Caco-2 (cell line): ENCODE data around the gene YLPM1. TPM values are rescaled to one million over a fixed set of nuclear protein-coding genes. Genes with fewer than 3 reads are reported as not detected.

Experiments
- BruUV-seq: library from RNA; stranded (reverse); fragments of 400-500 nt; replicated peaks from 2 replicates; lab custom pipeline; 2021; lab: Mats Ljungman, UMichigan
- CTCF ChIA-PET: fragments of 300-600 bp; sonication (Branson Sonifier 250); formaldehyde crosslinking; loops from one replicate; lab custom pipeline; 2022; ENCODE audit warnings: antibody characterized with exemption; lab: Charles Lee
- POLR2A ChIA-PET: fragments of 300-600 bp; sonication (Branson Sonifier 250); formaldehyde crosslinking; loops from one replicate; lab custom pipeline; 2022; ENCODE audit warnings: antibody characterized with exemption; lab: Charles Lee
- DNase-seq, 2 experiments: peaks; one replicate each; pipeline versions ENCODE4 v3.0.0 to v3.0.0-alpha.2; 2020 to 2022
- H3K27me3 ChIP-seq: replicated peaks from 2 replicates; pipeline ENCODE4 v1.6.0; 2011; ENCODE audit warnings: low read length; ENCODE audit not compliant: control insufficient read depth, insufficient read depth
- H3K36me3 ChIP-seq: 2 replicates; pipeline ENCODE4 v1.5.1; 2011; ENCODE audit warnings: low read length; ENCODE audit not compliant: control insufficient read depth, insufficient read depth
- H3K4me1 ChIP-seq: fragments of 250-450 bp; sonication (Bioruptor Pico); 2 replicates; pipeline ENCODE4 v1.5.1; 2020; ENCODE audit warnings: mild to moderate bottlenecking
- H3K4me3 ChIP-seq: 2 replicates; pipeline ENCODE4 v1.5.1; 2011; ENCODE audit warnings: low read depth, mild to moderate bottlenecking, control low read depth, low read length
- H3K9me3 ChIP-seq: fragments of 250-450 bp; sonication (Bioruptor Pico); 2 replicates; pipeline ENCODE4 v1.5.1; 2020; ENCODE audit warnings: mild to moderate bottlenecking, moderate library complexity
- H3K27ac Mint-ChIP-seq: one replicate; pipeline ENCODE4 v1.8.0; 2022; ENCODE audit warnings: mixed read lengths; ENCODE audit not compliant: unreplicated experiment
- H3K27me3 Mint-ChIP-seq: one replicate; pipeline ENCODE4 v1.8.0; 2022; ENCODE audit warnings: mixed read lengths; ENCODE audit not compliant: insufficient read depth, unreplicated experiment
- H3K36me3 Mint-ChIP-seq: one replicate; pipeline ENCODE4 v1.8.0; 2022; ENCODE audit warnings: mild to moderate bottlenecking, mixed read lengths; ENCODE audit not compliant: insufficient read depth, unreplicated experiment
- H3K4me1 Mint-ChIP-seq: one replicate; pipeline ENCODE4 v1.8.0; 2022; ENCODE audit warnings: low read depth, mixed read lengths; ENCODE audit not compliant: unreplicated experiment
- H3K4me3 Mint-ChIP-seq: one replicate; pipeline ENCODE4 v1.8.0; 2022; ENCODE audit warnings: mild to moderate bottlenecking, moderate library complexity, mixed read lengths; ENCODE audit not compliant: unreplicated experiment
- H3K9me3 Mint-ChIP-seq: one replicate; pipeline ENCODE4 v1.8.0; 2022; ENCODE audit warnings: mixed read lengths; ENCODE audit not compliant: unreplicated experiment
- CTCF ChIP-seq, 2 experiments: fragments of 200-600 bp in 1 of 2; IDR thresholded peaks; 1 replicate in 1 of 2; 2 replicates in 1 of 2; pipeline versions ENCODE4 v1.5.1 to v1.8.0; 2011 to 2022; ENCODE audit warnings: antibody characterized with exemption in 1 of 2, control low read depth in 1 of 2, inconsistent platforms in 1 of 2, low read depth in 1 of 2, low read length in 1 of 2, mild to moderate bottlenecking in 1 of 2, moderate library complexity in 1 of 2; ENCODE audit not compliant: insufficient read depth in 1 of 2, severe bottlenecking in 1 of 2, unreplicated experiment in 1 of 2
- intact Hi-C: fragments of 100-400 bp; cut with micrococcal nuclease; formaldehyde crosslinking; loops from one replicate; pipeline ENCODE4 v1.10.0; 2022; ENCODE audit not compliant: unreplicated experiment
- total RNA-seq: library from RNA; stranded (reverse); gene quantifications from 2 replicates; pipeline ENCODE4 v1.2.3, GENCODE V29; 2022

YLPM1 gene
- total RNA-seq, 1 experiment from 2014 or later: 65.0 TPM

DNA sequence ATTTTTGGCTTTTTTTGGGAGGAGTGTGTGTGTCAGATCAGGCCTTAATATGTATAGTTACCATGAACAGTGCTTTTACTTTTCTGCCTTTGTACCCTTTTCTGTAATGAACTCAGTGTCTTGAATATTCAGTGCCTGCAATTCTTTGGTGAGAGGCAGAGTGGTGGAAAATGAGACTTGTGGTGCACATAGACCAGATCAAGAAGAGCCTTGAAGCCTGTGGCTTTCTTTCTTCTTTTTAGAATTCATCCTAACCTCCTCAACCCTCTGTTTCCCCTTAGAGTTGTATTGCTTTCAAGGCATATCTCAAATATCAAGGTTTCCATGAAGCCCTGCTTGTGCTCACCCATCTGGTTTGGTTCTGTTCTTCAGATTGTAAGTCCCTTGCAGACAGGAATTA lies 2.6 kb downstream of the YLPM1 start:
- Mint-ChIP-seq H3K9me3 (no peaks in the 10 kb centered on the region), H3K4me3 (peak overlapping the region; percentile 92), H3K27ac (no peak overlapping the region), H3K4me1 (no peaks in the 10 kb centered on the region), H3K36me3 (peaks cover 34% of the 10 kb centered on the region), H3K27me3 (no peaks in the 10 kb centered on the region)
- ChIA-PET CTCF (no interaction called here), POLR2A (no interaction called here)
- Histone ChIP-seq H3K36me3 (no peaks in the 10 kb centered on the region), H3K27me3 (no peaks in the 10 kb centered on the region), H3K9me3 (no peaks in the 10 kb centered on the region), H3K4me1 (peaks cover 13% of the 10 kb centered on the region; the same call in 1 of the 2 replicates), H3K4me3 (no peak overlapping the region)
- DNase-seq: no peak
- BruUV-seq: no TSS peak
- TF ChIP-seq CTCF (IDR thresholded peaks at IDR 0.05; ENCODE audit: insufficient read depth in 1 of 2, low read depth in 1 of 2, low read length in 1 of 2, severe bottlenecking in 1 of 2, unreplicated experiment in 1 of 2): no peak
- intact Hi-C loops: no loop called here

DNA sequence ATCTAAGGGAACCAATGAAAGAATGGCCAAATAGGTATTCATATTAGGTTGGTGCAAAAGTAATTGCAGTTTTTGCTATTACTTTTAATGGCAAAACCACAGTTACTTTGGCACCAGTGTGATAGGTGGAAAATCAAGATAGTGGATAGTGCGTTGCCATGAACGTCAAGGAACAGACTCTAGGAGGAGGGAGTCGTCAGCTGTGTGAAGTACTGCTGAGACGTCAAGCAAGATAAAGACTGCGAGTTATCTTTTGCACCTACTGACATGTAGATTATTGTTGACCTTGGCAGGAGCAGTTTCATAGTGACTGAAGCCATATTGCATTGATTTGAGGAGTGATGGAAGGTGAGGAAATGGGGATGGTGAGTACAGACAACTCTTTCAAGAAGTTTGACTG lies 8.3 kb downstream of the YLPM1 start:
- intact Hi-C loops: no loop called here
- H3K27me3 Mint-ChIP-seq: no peaks in the 10 kb centered on the region
- Histone ChIP-seq H3K9me3 (no peaks in the 10 kb centered on the region), H3K4me3 (no peak overlapping the region), H3K36me3 (no peaks in the 10 kb centered on the region; the same call in 1 of the 2 replicates), H3K27me3 (no peaks in the 10 kb centered on the region), H3K4me1 (no peaks in the 10 kb centered on the region)
- DNase-seq: no peak
- no peak for TF ChIP-seq CTCF (IDR thresholded peaks at IDR 0.05; ENCODE audit: insufficient read depth in 1 of 2, low read depth in 1 of 2, low read length in 1 of 2, severe bottlenecking in 1 of 2, unreplicated experiment in 1 of 2)
- H3K27ac Mint-ChIP-seq: no peak overlapping the region
- BruUV-seq: no TSS peak
- no peaks in the 10 kb centered on the region for H3K9me3 Mint-ChIP-seq
- POLR2A ChIA-PET: no interaction called here
- CTCF ChIA-PET: no interaction called here
- H3K36me3 Mint-ChIP-seq: peaks cover 12% of the 10 kb centered on the region
- H3K4me3 Mint-ChIP-seq: no peak overlapping the region
- no peaks in the 10 kb centered on the region for H3K4me1 Mint-ChIP-seq

- Mint-ChIP-seq H3K36me3 (peaks cover 59% of the 10 kb centered on the region), H3K4me1 (peaks cover 12% of the 10 kb centered on the region), H3K27ac (no peak overlapping the region), H3K9me3 (no peaks in the 10 kb centered on the region), H3K4me3 (no peak overlapping the region), H3K27me3 (no peaks in the 10 kb centered on the region)
- POLR2A ChIA-PET: no interaction called here
- H3K4me3 ChIP-seq: no peak overlapping the region
- DNase-seq: no peak
- BruUV-seq: no TSS peak
- no peaks in the 10 kb centered on the region for H3K4me1 ChIP-seq
- H3K9me3 ChIP-seq: no peaks in the 10 kb centered on the region
- CTCF ChIA-PET: interaction anchor here (0.6 kb wide), 1 partner anchor 44 kb away, joined by 3 read pairs; no protein-coding TSS in a partner anchor
- no peaks in the 10 kb centered on the region; the same call in 1 of the 2 replicates for H3K36me3 ChIP-seq
- intact Hi-C loops: no loop called here
- no peak for TF ChIP-seq CTCF (IDR thresholded peaks at IDR 0.05; ENCODE audit: insufficient read depth in 1 of 2, low read depth in 1 of 2, low read length in 1 of 2, severe bottlenecking in 1 of 2, unreplicated experiment in 1 of 2)
- H3K27me3 ChIP-seq: no peaks in the 10 kb centered on the region
Measured at GRCh38 chr14:74784634-74785033, 21.5 kb downstream of the YLPM1 start.
